Choroid plexus epithelial cell (primary cell): ENCODE data around the gene HS6ST2.
"Not testable (repeated sequence)": the region's sequence is repeated elsewhere in the genome, so short reads cannot be mapped to it uniquely, and the experiment has no call there.

Source experiments
- DNase-seq: peaks from one replicate; pipeline ENCODE4 v3.0.0-alpha.2; 2010; ENCODE audit warnings: low read depth
- H3K4me3 ChIP-seq: 2 replicates; pipeline ENCODE4 v1.5.1; 2011; ENCODE audit warnings: low read depth, mild to moderate bottlenecking, control low read depth, low read length, moderate library complexity
- TF ChIP-seq, protein P1 (sequence below): conservative IDR thresholded peaks from 2 replicates; pipeline ENCODE4 v1.5.1; 2011; ENCODE audit warnings: low read depth, mild to moderate bottlenecking, control low read depth, inconsistent platforms, low read length, moderate library complexity

The HS6ST2 gene

DNA sequence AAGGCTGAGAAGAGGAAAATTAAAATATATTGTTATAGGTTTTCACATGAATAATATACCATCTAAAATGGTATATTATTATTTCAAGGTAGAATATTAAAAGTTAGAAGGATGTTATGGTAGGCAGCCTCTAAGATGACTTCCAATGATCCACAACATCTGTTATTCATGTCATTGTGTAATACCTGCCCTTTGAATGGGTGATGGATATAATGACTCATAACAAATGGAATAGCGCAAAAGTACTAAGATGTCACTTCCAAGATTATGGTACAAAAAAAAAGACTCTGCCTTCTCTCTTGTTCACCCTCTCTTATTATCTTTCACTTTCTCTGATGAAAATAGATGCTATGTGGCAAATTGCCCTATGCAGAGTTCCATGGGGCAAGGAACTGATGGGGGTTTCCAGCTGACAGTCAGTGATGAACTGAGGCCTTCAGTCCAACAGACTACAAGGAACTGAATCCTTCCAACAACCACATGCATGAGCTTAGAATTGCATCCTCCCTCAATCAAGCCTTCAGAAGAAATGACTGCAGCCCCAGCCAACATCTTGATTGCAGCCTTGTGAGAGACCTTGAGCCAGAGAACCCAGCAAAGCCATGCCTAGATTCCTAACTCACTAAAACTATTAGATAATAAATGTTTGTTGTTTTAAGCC, 57.7 kb downstream of the HS6ST2 start:
- TF ChIP-seq, protein P1, sequence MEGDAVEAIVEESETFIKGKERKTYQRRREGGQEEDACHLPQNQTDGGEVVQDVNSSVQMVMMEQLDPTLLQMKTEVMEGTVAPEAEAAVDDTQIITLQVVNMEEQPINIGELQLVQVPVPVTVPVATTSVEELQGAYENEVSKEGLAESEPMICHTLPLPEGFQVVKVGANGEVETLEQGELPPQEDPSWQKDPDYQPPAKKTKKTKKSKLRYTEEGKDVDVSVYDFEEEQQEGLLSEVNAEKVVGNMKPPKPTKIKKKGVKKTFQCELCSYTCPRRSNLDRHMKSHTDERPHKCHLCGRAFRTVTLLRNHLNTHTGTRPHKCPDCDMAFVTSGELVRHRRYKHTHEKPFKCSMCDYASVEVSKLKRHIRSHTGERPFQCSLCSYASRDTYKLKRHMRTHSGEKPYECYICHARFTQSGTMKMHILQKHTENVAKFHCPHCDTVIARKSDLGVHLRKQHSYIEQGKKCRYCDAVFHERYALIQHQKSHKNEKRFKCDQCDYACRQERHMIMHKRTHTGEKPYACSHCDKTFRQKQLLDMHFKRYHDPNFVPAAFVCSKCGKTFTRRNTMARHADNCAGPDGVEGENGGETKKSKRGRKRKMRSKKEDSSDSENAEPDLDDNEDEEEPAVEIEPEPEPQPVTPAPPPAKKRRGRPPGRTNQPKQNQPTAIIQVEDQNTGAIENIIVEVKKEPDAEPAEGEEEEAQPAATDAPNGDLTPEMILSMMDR: no peak
- H3K4me3 ChIP-seq: no peak overlapping the region
- DNase-seq: peak; percentile 36

DNA sequence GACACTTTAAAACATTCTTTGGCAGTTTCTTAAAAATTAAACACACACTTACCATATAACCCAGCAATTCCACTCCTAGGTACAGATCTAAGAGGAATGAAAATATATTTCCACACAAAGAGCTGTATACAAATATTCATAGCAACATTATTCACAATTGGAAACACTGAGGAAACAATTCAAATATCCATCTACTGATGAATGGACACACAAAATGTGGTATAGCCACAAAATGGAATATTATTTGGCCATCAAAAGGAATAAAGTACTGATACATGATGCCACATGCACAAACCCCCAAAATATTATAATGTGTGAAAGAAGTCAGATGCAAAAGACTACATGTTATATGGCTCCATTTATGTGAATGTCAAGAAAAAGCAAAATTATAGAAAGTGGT, 70.9 kb downstream of the HS6ST2 start:
- no peak overlapping the region for H3K4me3 ChIP-seq
- DNase-seq: no peak
- TF ChIP-seq, protein P1: no peak

DNA sequence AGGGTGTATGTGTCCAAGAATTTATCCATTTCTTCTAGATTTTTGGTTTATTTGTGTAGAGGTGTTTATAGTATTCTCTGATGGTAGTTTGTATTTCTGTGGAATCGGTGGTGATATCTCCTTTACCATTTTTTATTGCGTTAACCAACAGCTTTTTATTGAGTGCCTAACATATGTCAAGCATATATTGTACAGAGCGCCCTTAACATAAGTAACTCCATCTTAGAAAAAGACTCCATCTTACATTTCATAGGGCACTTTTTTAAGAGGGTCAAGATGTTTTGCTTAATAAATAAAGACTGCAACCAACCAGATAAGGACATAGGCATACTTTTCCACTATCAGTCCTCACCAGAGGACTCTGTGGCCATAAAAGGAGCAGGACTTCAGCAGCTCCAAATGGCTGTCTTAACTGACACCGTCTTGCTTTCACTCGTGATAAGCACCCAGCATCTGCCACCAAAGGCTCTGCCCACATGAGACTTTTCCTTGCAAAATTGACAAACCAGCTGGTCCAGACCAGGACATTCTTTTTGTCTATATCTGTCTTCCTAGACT, 75.0 kb downstream of the HS6ST2 start:
- H3K4me3 ChIP-seq: no peak overlapping the region
- TF ChIP-seq, protein P1: no peak
- no peak for DNase-seq

DNA sequence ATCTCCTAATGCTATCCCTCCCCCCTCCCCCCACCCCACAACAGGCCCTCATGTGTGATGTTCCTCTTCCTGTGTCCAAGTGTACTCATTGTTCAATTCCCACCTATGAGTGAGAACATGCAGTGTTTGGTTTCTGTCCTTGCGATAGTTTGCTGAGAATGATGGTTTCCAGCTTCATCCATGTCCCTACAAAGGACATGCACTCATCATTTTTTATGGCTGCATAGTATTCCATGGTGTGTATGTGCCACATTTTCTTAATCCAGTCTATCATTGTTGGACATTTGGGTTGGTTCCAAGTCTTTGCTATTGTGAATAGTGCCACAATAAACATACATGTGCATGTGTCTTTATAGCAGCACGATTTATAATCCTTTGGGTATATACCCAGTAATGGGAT, 77.7 kb downstream of the HS6ST2 start:
- not testable (repeated sequence) for H3K4me3 ChIP-seq, DNase-seq

DNA sequence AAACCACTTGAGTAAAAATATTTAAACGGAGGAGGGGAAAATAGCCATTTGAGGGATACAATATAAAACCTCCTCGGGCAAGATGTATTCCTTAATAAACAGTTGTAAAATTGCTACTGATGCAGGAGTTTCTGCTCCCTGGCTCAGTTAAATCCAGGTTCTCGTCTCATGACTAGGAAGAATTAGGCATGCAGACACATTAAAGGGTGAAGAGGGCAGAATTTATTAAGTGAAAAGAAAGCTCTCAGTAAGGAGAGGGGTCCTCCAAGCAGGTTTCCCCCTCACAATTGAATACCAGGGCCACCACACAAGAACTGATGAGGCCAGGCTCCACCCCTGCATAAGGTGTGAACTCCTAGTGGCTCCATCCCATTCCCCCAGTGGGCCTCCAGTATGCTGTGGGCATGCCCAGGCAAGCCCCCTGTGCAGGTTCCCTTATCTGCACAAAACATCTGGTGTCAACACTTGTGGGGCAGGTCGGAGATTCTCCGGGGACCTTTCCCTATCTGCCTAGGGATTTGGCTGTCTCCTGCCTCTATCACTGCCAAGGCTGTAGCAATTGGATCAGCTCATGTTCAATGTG, 80.4 kb downstream of the HS6ST2 start:
- TF ChIP-seq, protein P1: no peak
- DNase-seq: no peak
- no peak overlapping the region for H3K4me3 ChIP-seq

DNA sequence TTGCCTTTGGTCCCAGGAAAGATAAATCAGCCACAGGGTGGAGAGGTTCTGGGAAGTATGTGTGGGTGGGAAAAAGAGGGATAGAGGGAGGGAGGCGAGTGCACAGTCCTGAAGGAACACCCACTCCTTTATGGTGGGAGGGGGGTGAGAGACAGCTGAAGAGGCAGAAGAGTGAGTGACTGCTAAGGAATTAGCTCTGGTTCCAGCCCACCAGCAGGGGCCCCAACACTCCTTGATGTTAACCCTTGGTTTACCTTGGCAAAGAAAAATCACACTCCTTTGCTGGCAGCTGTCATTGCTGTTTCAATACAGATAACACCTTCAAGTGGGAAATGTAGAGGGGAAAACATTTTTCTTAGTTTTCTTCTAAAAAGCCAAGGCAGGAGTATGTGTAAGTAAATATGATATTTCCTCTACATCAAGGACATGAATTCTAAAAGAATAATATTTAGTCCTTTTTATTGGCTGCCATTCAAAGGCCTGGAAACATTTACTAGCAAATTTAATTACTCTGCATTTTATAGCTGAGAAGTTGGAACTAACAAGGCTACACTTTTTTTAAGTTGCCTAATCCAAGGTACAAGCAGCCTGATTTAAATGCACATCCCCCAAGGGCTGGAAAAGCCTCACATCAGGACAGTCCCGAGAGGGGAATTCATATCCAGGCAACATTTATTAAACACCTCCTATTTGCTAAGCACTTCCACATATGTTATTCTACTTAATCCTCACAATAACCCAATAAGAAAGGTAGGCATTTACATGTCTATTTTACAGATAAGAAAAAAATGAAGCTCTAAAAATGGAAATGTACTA, 81.7 kb downstream of the HS6ST2 start:
- DNase-seq: no peak
- TF ChIP-seq, protein P1: peak; percentile 1

DNA sequence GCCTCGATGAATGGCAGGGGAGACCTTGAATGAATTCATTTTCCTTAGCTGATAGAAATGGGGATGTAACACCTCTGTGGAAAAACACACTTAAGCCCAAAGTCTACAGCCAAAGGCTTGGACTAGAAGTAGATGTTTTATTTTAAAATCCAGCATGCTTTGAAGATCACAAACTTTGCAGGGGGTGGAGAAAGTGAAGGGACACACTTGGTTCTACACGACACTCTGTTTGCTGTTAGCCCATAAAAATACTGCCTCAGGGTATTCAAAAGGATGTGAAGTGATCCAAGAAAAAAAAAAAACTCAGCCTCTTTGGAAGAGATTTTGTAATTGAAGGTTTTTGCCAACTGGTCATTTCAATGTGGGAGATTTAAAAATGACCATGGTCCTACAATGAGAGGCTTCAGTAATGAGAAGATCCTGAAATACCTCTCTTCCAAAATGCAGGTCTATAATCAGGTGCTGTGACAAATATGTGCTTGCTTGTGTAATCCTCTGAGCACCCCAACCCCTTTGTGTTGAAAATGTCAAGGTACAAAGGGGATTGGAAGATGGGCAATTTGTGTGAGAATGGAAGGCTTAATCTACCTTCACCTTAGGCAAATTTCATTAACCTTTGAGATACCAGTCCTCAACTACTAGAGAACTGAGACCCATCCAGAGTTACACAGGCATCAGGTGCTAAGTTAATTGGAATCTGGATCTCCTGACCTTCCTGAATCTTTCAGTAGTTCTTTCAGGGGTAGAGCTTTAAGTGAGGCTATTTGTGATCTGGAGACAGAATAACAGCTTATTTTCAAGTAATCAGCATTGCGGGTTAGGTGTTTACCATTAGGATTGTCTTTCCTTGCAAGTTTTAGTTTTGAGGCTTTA, 82.5 kb downstream of the HS6ST2 start:
- H3K4me3 ChIP-seq: no peak overlapping the region
- DNase-seq: no peak
- TF ChIP-seq, protein P1: no peak

More for the DNA sequence above, 81.7 kb downstream of the HS6ST2 start:
- H3K4me3 ChIP-seq: no peak overlapping the region
